K562 treated with DMSO at 1 percent for 12 hours (cell line): ENCODE data around the gene TEKT4. TPM values are rescaled to one million over a fixed set of nuclear protein-coding genes. Genes with fewer than 3 reads are reported as not detected.

Experiments
- total RNA-seq: library from RNA; unstranded; fragments of 300-600 nt; gene quantifications from 2 replicates; pipeline ENCODE4 v1.2.3, GENCODE V29; 2022; ENCODE audit not compliant: insufficient read depth

The TEKT4 gene, protein sequence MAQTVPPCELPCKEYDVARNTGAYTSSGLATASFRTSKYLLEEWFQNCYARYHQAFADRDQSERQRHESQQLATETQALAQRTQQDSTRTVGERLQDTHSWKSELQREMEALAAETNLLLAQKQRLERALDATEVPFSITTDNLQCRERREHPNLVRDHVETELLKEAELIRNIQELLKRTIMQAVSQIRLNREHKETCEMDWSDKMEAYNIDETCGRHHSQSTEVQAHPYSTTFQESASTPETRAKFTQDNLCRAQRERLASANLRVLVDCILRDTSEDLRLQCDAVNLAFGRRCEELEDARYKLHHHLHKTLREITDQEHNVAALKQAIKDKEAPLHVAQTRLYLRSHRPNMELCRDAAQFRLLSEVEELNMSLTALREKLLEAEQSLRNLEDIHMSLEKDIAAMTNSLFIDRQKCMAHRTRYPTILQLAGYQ
- total RNA-seq, result not detected in 2 replicates

DNA sequence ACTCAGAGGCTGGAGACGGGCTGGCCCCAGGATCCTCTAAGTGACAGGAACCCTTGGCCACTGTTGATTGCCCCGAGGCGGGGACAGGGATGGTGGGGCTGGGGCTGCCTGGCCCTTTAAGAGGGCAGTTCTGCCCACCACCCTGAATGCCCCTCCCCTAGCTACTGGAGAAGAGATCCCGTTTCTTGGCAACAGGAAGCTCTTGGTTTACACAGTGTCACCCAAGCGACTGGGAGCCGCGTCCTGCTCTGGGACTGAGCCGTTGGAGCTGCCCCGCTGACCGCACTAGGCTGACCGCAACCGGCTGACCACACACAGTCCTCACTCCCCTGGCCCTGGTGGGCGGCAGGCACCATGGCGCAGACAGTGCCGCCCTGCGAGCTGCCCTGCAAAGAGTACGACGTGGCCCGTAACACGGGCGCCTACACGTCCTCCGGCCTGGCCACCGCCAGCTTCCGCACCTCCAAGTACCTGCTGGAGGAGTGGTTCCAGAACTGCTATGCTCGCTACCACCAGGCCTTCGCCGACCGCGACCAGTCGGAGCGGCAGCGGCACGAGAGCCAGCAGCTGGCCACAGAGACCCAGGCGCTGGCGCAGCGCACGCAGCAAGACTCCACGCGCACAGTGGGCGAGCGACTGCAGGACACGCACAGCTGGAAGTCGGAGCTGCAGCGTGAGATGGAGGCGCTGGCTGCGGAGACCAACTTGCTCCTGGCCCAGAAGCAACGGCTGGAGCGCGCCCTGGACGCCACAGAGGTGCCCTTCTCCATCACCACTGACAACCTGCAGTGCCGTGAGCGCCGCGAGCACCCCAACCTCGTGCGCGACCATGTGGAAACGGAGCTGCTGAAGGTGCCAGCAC lies at the start of gene TEKT4:
Gene TEKT4, plus strand, starts transcription at position 205 of the 862 bp plus-strand sequence. Its CDS starts 150 bp downstream, at position 355.

Other genes with a start within 250 kb of the TEKT4 start
- gene MAL, start 154.3 kb downstream of the TEKT4 start, total RNA-seq, result not detected in 2 replicates